H1 (cell line): ENCODE data around the gene TAPT1. TPM values are rescaled to one million over a fixed set of nuclear protein-coding genes. Genes with fewer than 3 reads are reported as not detected.

ENCODE experiments used
- CTCF ChIA-PET: fragments of 300-600 bp; sonication (Branson Sonifier 250); formaldehyde crosslinking; loops from one replicate; lab custom pipeline; 2021; ENCODE audit not compliant: partially characterized antibody; lab: Charles Lee
- POLR2A ChIA-PET: fragments of 300-600 bp; sonication (Branson Sonifier 250); formaldehyde crosslinking; loops from one replicate; lab custom pipeline; 2021; ENCODE audit warnings: inconsistent platforms; ENCODE audit not compliant: partially characterized antibody; lab: Charles Lee
- DNase-seq, 2 experiments: peaks; one replicate each; pipeline versions ENCODE4 v3.0.0 to v3.0.0-alpha.2; 2010 to 2022; ENCODE audit warnings: low spot score in 2 of 2, low read depth in 1 of 2, mixed read lengths in 1 of 2
- FAIRE-seq: peaks from 2 replicates; lab custom pipeline; 2011; peaks lifted over from hg19 to GRCh38; lab: Jason Lieb, UNC
- H2AFZ ChIP-seq: 2 replicates; pipeline ENCODE4 v1.8.1; 2012; ENCODE audit warnings: low read length, inconsistent platforms
- H2AK5ac ChIP-seq: 2 replicates; pipeline ENCODE4 v1.6.1; 2013; ENCODE audit warnings: low read depth, low read length
- H2BK120ac ChIP-seq: replicated peaks from 2 replicates; pipeline ENCODE3; 2013; ENCODE audit warnings: low read depth, low read length, inconsistent platforms
- H2BK12ac ChIP-seq: 2 replicates; pipeline ENCODE4 v1.6.1; 2013; ENCODE audit warnings: low read depth, low read length
- H2BK15ac ChIP-seq: 2 replicates; pipeline ENCODE4 v1.6.1; 2013; ENCODE audit warnings: low read length
- H2BK20ac ChIP-seq: 2 replicates; pipeline ENCODE4 v1.6.1; 2013; ENCODE audit warnings: low read length
- H2BK5ac ChIP-seq: 2 replicates; pipeline ENCODE4 v1.6.1; 2013; ENCODE audit warnings: low read depth, low read length
- H3K14ac ChIP-seq: 2 replicates; pipeline ENCODE4 v1.6.1; 2013; ENCODE audit warnings: inconsistent platforms; ENCODE audit not compliant: insufficient read length
- H3K18ac ChIP-seq: 2 replicates; pipeline ENCODE4 v1.6.1; 2013; ENCODE audit warnings: low read length; ENCODE audit errors: extremely low read depth
- H3K23ac ChIP-seq: 2 replicates; pipeline ENCODE4 v1.6.1; 2013; ENCODE audit warnings: inconsistent platforms; ENCODE audit not compliant: insufficient read length
- H3K23me2 ChIP-seq: 2 replicates; pipeline ENCODE4 v1.6.1; 2013; ENCODE audit warnings: low read depth, low read length
- H3K27ac ChIP-seq: 2 replicates; pipeline ENCODE4 v1.6.1; 2011; ENCODE audit warnings: low read depth, low read length, inconsistent platforms
- H3K27me3 ChIP-seq, 4 experiments: replicated peaks in 1 of 4; 1 replicate in 1 of 4; 2 replicates in 3 of 4; pipeline versions ENCODE4 v1.6.1 to v1.8.1; 2011 to 2013; ENCODE audit warnings: low read length in 3 of 4, mild to moderate bottlenecking in 3 of 4, inconsistent platforms in 2 of 4, mixed read lengths in 2 of 4, moderate library complexity in 1 of 4; ENCODE audit not compliant: control insufficient read depth in 3 of 4, insufficient read depth in 3 of 4; ENCODE audit errors: extremely low read depth in 1 of 4
- H3K36me3 ChIP-seq, 4 experiments: 2 replicates each; pipeline versions ENCODE4 v1.6.1 to v1.8.1; 2011 to 2013; ENCODE audit warnings: mild to moderate bottlenecking in 4 of 4, low read length in 3 of 4, moderate library complexity in 2 of 4, control low read depth in 1 of 4, inconsistent platforms in 1 of 4; ENCODE audit not compliant: insufficient read depth in 4 of 4, control insufficient read depth in 2 of 4
- H3K4ac ChIP-seq: replicated peaks from 2 replicates; pipeline ENCODE3; 2013; ENCODE audit warnings: low read length, low read depth, mixed read lengths, inconsistent platforms; ENCODE audit not compliant: insufficient read length
- H3K4me1 ChIP-seq, 4 experiments: replicated peaks in 1 of 4; 1 replicate in 1 of 4; 2 replicates in 3 of 4; pipeline versions ENCODE4 v1.6.1 to v1.8.1; 2011 to 2013; ENCODE audit warnings: low read length in 3 of 4, inconsistent platforms in 2 of 4, mixed read lengths in 1 of 4; ENCODE audit not compliant: insufficient read depth in 4 of 4, control insufficient read depth in 3 of 4
- H3K4me2 ChIP-seq, 2 experiments: 2 replicates each; pipeline versions ENCODE4 v1.6.1 to v1.8.1; 2011 to 2013; ENCODE audit warnings: low read depth in 2 of 2, low read length in 2 of 2, control low read depth in 1 of 2, inconsistent platforms in 1 of 2, mild to moderate bottlenecking in 1 of 2; ENCODE audit not compliant: insufficient read depth in 1 of 2
- H3K4me3 ChIP-seq, 4 experiments: fragments of 200-600, 300-600 bp in 1 of 4; sonication (generic), shearing (Covaris generic), sonication (Bioruptor Twin) in 1 of 4; 2 replicates each; pipeline versions ENCODE4 v1.5.1 to v1.8.1; 2011 to 2016; ENCODE audit warnings: low read length in 4 of 4, low read depth in 3 of 4, control low read depth in 2 of 4, inconsistent platforms in 2 of 4, mild to moderate bottlenecking in 2 of 4, mixed read lengths in 1 of 4, moderate library complexity in 1 of 4; ENCODE audit not compliant: insufficient read depth in 2 of 4; ENCODE audit errors: extremely low read depth in 1 of 4
- H3K56ac ChIP-seq: replicated peaks from 2 replicates; pipeline ENCODE3; 2013; ENCODE audit warnings: low read depth, mild to moderate bottlenecking, mixed read lengths, low read length, inconsistent platforms; ENCODE audit not compliant: insufficient read length
- H3K79me1 ChIP-seq: 2 replicates; pipeline ENCODE4 v1.6.1; 2013; ENCODE audit warnings: low read depth, low read length, control low read depth
- H3K79me2 ChIP-seq, 2 experiments: 2 replicates each; pipeline versions ENCODE4 v1.6.1 to v1.8.1; 2012 to 2013; ENCODE audit warnings: low read length in 2 of 2, mild to moderate bottlenecking in 2 of 2, inconsistent platforms in 1 of 2; ENCODE audit not compliant: insufficient read depth in 2 of 2, control insufficient read depth in 1 of 2
- H3K9ac ChIP-seq, 4 experiments: replicated peaks in 1 of 4; 1 replicate in 1 of 4; 2 replicates in 3 of 4; pipeline versions ENCODE4 v1.6.1 to v1.8.1; 2011 to 2013; ENCODE audit warnings: low read depth in 3 of 4, low read length in 3 of 4, control low read depth in 2 of 4, mild to moderate bottlenecking in 2 of 4, moderate library complexity in 2 of 4, inconsistent platforms in 1 of 4; ENCODE audit errors: extremely low read depth in 1 of 4
- H3K9me3 ChIP-seq, 2 experiments: 2 replicates each; pipeline versions ENCODE4 v1.6.1 to v1.8.1; 2012 to 2013; ENCODE audit warnings: mild to moderate bottlenecking in 2 of 2, moderate library complexity in 2 of 2, control low read depth in 1 of 2, inconsistent platforms in 1 of 2, low read depth in 1 of 2, low read length in 1 of 2, mixed read lengths in 1 of 2; ENCODE audit not compliant: insufficient read depth in 2 of 2
- H4K20me1 ChIP-seq, 2 experiments: replicated peaks in 1 of 2; 2 replicates each; pipeline versions ENCODE3 to v1.8.1; 2011 to 2013; ENCODE audit warnings: inconsistent platforms in 2 of 2, low read length in 2 of 2, mild to moderate bottlenecking in 1 of 2; ENCODE audit not compliant: insufficient read depth in 2 of 2, control insufficient read depth in 1 of 2
- H4K5ac ChIP-seq: 2 replicates; pipeline ENCODE4 v1.6.1; 2013; ENCODE audit warnings: low read length, low read depth, mixed read lengths, inconsistent platforms; ENCODE audit not compliant: insufficient read length
- H4K8ac ChIP-seq: 2 replicates; pipeline ENCODE4 v1.8.0; 2013; ENCODE audit warnings: mild to moderate bottlenecking, moderate library complexity, low read length, inconsistent platforms; ENCODE audit not compliant: insufficient read depth; ENCODE audit errors: extremely low read depth
- H4K91ac ChIP-seq: replicated peaks from 2 replicates; pipeline ENCODE3; 2013; ENCODE audit warnings: low read length, mixed read lengths, inconsistent platforms; ENCODE audit not compliant: insufficient read length
- RAD21 ChIP-seq, 2 experiments: IDR thresholded peaks in 1 of 2; conservative IDR thresholded peaks in 1 of 2; 2 replicates each; pipeline ENCODE4 v1.6.1; 2011; ENCODE audit warnings: low read depth in 2 of 2, low read length in 2 of 2, improper control_type of control experiment in 1 of 2, inconsistent platforms in 1 of 2, mild to moderate bottlenecking in 1 of 2, moderate library complexity in 1 of 2
- TCF12 ChIP-seq: IDR thresholded peaks from 2 replicates; pipeline ENCODE4 v1.6.1; 2011; ENCODE audit warnings: low read depth, mild to moderate bottlenecking, low read length
- polyA plus RNA-seq, 7 experiments: library from polyadenylated mRNA; depleted of rRNA in 3 of 7; stranded (reverse) in 5 of 7; unstranded in 2 of 7; fragments of >200 nt in 5 of 7; fragments of 200-250 nt in 2 of 7; gene quantifications; 1 replicate in 5 of 7; 2 replicates in 1 of 7; 4 replicates in 1 of 7; pipeline versions ENCODE4 v1.2.1 to v1.2.3, GENCODE V29; 2011 to 2013; ENCODE audit warnings: missing spikeins in 2 of 7, mixed read lengths in 2 of 7
- total RNA-seq: library from RNA; stranded (reverse); fragmentation: NEBNext Ultra II Directional; extraction: Animal tissue kit (Norgen Biotek cat#: 25700); gene quantifications from 2 replicates; pipeline ENCODE4 v1.2.1, GENCODE V29; 2021

Gene TAPT1
- total and polyA plus RNA-seq, 2 of the 8 experiments (the other 6 are each of a cell fraction or from before 2014, with no cell fraction given) = 4.2 to 15.3 TPM

GRCh38 chr4:16240300-16240699, 14.0 kb upstream of the TAPT1 start:
- Histone ChIP-seq H4K5ac (no peak overlapping the region), H2BK12ac (no peak overlapping the region), H3K23ac (no peak overlapping the region), H2AFZ (no peak overlapping the region), H3K4me3 (no peak overlapping the region), H3K56ac (no peak overlapping the region), H3K18ac (no peak overlapping the region), H3K36me3 (peaks cover 0 to 3% (median 0%) of the 10 kb centered on the region in 4 experiments; a peak in 1 of 8 replicates), H2BK15ac (no peak overlapping the region), H4K8ac (no peak overlapping the region), H3K79me2 (no peaks in the 10 kb centered on the region), H4K91ac (no peak overlapping the region), H3K23me2 (no peaks in the 10 kb centered on the region), H3K9me3 (no peaks in the 10 kb centered on the region), H3K14ac (no peak overlapping the region), H3K79me1 (no peaks in the 10 kb centered on the region), H2BK5ac (no peak overlapping the region), H3K27me3 (no peaks in the 10 kb centered on the region), H2BK20ac (no peak overlapping the region), H2AK5ac (no peak overlapping the region), H3K9ac (no peak overlapping the region), H2BK120ac (no peak overlapping the region), H3K4ac (no peak overlapping the region), H3K27ac (no peak overlapping the region), H3K4me1 (peaks cover 0 to 3% (median 0%) of the 10 kb centered on the region in 4 experiments; a peak in 1 of 7 replicates), H4K20me1 (no peaks in the 10 kb centered on the region), H3K4me2 (no peak overlapping the region)
- DNase-seq (no peak), FAIRE-seq (no peak)
- POLR2A ChIA-PET = interaction anchor here (1.1 kb wide), 1 partner anchor 9 kb away, joined by 4 read pairs; no protein-coding TSS in a partner anchor
- TF ChIP-seq RAD21 (IDR thresholded peaks at IDR 0.05 in 1 of 2, conservative IDR thresholded peaks at IDR 0.05 in 1 of 2; ENCODE audit: low read depth in 2 of 2, low read length in 2 of 2) = peak in 1 of 2 experiments; percentile 10; a peak in 1 of 4 replicates
- TF ChIP-seq TCF12 = no peak
- CTCF ChIA-PET = interaction anchor here (0.7 kb wide), 1 partner anchor 41 kb away, joined by 4 read pairs; no protein-coding TSS in a partner anchor
